Activated naive CD4-positive, alpha-beta T cell treated with anti-CD3 and anti-CD28 coated beads, Interleukin-2, amount 10 ng/mL, durations not matched to agents 7 days and 5 days (primary cell): ENCODE results near the gene NSUN2.
A peak's percentile ranks its signal among the peaks of the same experiment; 100 is the strongest.
"Not testable (repeated sequence)": the region's sequence is repeated elsewhere in the genome, so short reads cannot be mapped to it uniquely, and the experiment has no call there.

Experiments used
- CTCF ChIA-PET: fragments of 350-600 bp; sonication (Branson Sonifier 250); formaldehyde crosslinking; loops from one replicate; lab custom pipeline; 2021; ENCODE audit warnings: antibody characterized with exemption; lab: Charles Lee
- DNase-seq: peaks from one replicate; pipeline ENCODE4 v3.0.0-alpha.2; 2020
- H3K27ac Mint-ChIP-seq: one replicate; pipeline ENCODE4 v1.8.0; 2021; ENCODE audit warnings: mild to moderate bottlenecking, moderate library complexity, mixed read lengths
- H3K27me3 Mint-ChIP-seq: one replicate; pipeline ENCODE4 v1.8.0; 2021; ENCODE audit warnings: mild to moderate bottlenecking, mixed read lengths
- H3K36me3 Mint-ChIP-seq: one replicate; pipeline ENCODE4 v1.8.0; 2021; ENCODE audit warnings: mixed read lengths
- H3K4me1 Mint-ChIP-seq: one replicate; pipeline ENCODE4 v1.8.0; 2021; ENCODE audit warnings: mixed read lengths
- H3K4me3 Mint-ChIP-seq: one replicate; pipeline ENCODE4 v1.8.0; 2021; ENCODE audit warnings: mild to moderate bottlenecking, moderate library complexity, mixed read lengths
- H3K9me3 Mint-ChIP-seq: one replicate; pipeline ENCODE4 v1.8.0; 2021; ENCODE audit warnings: mixed read lengths

The NSUN2 gene

GRCh38 chr5:6659941-6660684, 27.3 kb upstream of the NSUN2 start:
- no peaks in the 10 kb centered on the region for H3K27me3 Mint-ChIP-seq
- no peak overlapping the region for H3K4me3 Mint-ChIP-seq
- peak overlapping the region; percentile 34 for H3K27ac Mint-ChIP-seq

GRCh38 chr5:6656680-6657079, 23.8 kb upstream of the NSUN2 start:
- no peak overlapping the region for H3K27ac Mint-ChIP-seq
- DNase-seq = no peak
- no peak overlapping the region for H3K4me3 Mint-ChIP-seq
- H3K9me3 Mint-ChIP-seq = peaks cover 19% of the 10 kb centered on the region
- H3K36me3 Mint-ChIP-seq = peaks cover 44% of the 10 kb centered on the region
- peaks cover 6% of the 10 kb centered on the region for H3K4me1 Mint-ChIP-seq
- CTCF ChIA-PET = no interaction called here
- H3K27me3 Mint-ChIP-seq = no peaks in the 10 kb centered on the region

More at GRCh38 chr5:6659941-6660684, 27.3 kb upstream of the NSUN2 start:
- no peak for DNase-seq
- CTCF ChIA-PET = no interaction called here
- peaks cover 6% of the 10 kb centered on the region for H3K4me1 Mint-ChIP-seq
- H3K36me3 Mint-ChIP-seq = peaks cover 35% of the 10 kb centered on the region
- peaks cover 19% of the 10 kb centered on the region for H3K9me3 Mint-ChIP-seq

GRCh38 chr5:6655432-6655831, 22.6 kb upstream of the NSUN2 start:
- no peak overlapping the region for H3K4me3 Mint-ChIP-seq
- no peaks in the 10 kb centered on the region for H3K27me3 Mint-ChIP-seq
- CTCF ChIA-PET = no interaction called here
- peaks cover 47% of the 10 kb centered on the region for H3K36me3 Mint-ChIP-seq
- no peak for DNase-seq
- H3K4me1 Mint-ChIP-seq = peaks cover 4% of the 10 kb centered on the region
- peaks cover 19% of the 10 kb centered on the region for H3K9me3 Mint-ChIP-seq
- H3K27ac Mint-ChIP-seq = no peak overlapping the region

GRCh38 chr5:6652025-6652424, 19.2 kb upstream of the NSUN2 start:
- H3K9me3 Mint-ChIP-seq = peaks cover 16% of the 10 kb centered on the region
- no peaks in the 10 kb centered on the region for H3K27me3 Mint-ChIP-seq
- CTCF ChIA-PET = no interaction called here
- peaks cover 6% of the 10 kb centered on the region for H3K4me1 Mint-ChIP-seq
- DNase-seq = no peak
- H3K27ac Mint-ChIP-seq = no peak overlapping the region
- peaks cover 39% of the 10 kb centered on the region for H3K36me3 Mint-ChIP-seq
- no peak overlapping the region for H3K4me3 Mint-ChIP-seq

GRCh38 chr5:6649681-6650080, 16.8 kb upstream of the NSUN2 start:
- DNase-seq = no peak
- no peak overlapping the region for H3K27ac Mint-ChIP-seq
- no peaks in the 10 kb centered on the region for H3K27me3 Mint-ChIP-seq
- no peak overlapping the region for H3K4me3 Mint-ChIP-seq
- H3K4me1 Mint-ChIP-seq = peaks cover 6% of the 10 kb centered on the region
- CTCF ChIA-PET = no interaction called here
- H3K9me3 Mint-ChIP-seq = no peaks in the 10 kb centered on the region
- H3K36me3 Mint-ChIP-seq = peaks cover 29% of the 10 kb centered on the region

GRCh38 chr5:6649186-6649585, 16.3 kb upstream of the NSUN2 start:
- H3K4me1 Mint-ChIP-seq = peaks cover 6% of the 10 kb centered on the region

GRCh38 chr5:6645571-6646362, 12.9 kb upstream of the NSUN2 start:
- not testable (repeated sequence) for H3K27ac Mint-ChIP-seq, H3K4me3 Mint-ChIP-seq, H3K9me3 Mint-ChIP-seq, DNase-seq, H3K4me1 Mint-ChIP-seq, H3K27me3 Mint-ChIP-seq
- CTCF ChIA-PET = interaction anchor here (0.7 kb wide), 1 partner anchor 9 kb away, joined by 3 read pairs; no protein-coding TSS in a partner anchor
- H3K36me3 Mint-ChIP-seq = peaks cover 22% of the 10 kb centered on the region

More at GRCh38 chr5:6649186-6649585, 16.3 kb upstream of the NSUN2 start:
- H3K27ac Mint-ChIP-seq = no peak overlapping the region
- CTCF ChIA-PET = no interaction called here
- no peak overlapping the region for H3K4me3 Mint-ChIP-seq
- peaks cover 29% of the 10 kb centered on the region for H3K36me3 Mint-ChIP-seq
- H3K27me3 Mint-ChIP-seq = no peaks in the 10 kb centered on the region
- H3K9me3 Mint-ChIP-seq = no peaks in the 10 kb centered on the region
- DNase-seq = no peak

GRCh38 chr5:6644794-6645241, 12.0 kb upstream of the NSUN2 start:
- H3K4me1 Mint-ChIP-seq = peaks cover 3% of the 10 kb centered on the region
- H3K4me3 Mint-ChIP-seq = no peak overlapping the region
- no peak for DNase-seq
- CTCF ChIA-PET = no interaction called here
- H3K36me3 Mint-ChIP-seq = peaks cover 18% of the 10 kb centered on the region
- no peaks in the 10 kb centered on the region for H3K27me3 Mint-ChIP-seq
- no peaks in the 10 kb centered on the region for H3K9me3 Mint-ChIP-seq
- no peak overlapping the region for H3K27ac Mint-ChIP-seq

GRCh38 chr5:6642655-6643054, 9.8 kb upstream of the NSUN2 start:
- Mint-ChIP-seq H3K27ac (no peak overlapping the region), H3K4me1 (peaks cover 5% of the 10 kb centered on the region), H3K9me3 (no peaks in the 10 kb centered on the region), H3K36me3 (peaks cover 18% of the 10 kb centered on the region), H3K4me3 (no peak overlapping the region), H3K27me3 (no peaks in the 10 kb centered on the region)
- no peak for DNase-seq
- CTCF ChIA-PET = no interaction called here

GRCh38 chr5:6638236-6638635, 5.4 kb upstream of the NSUN2 start:
- Mint-ChIP-seq H3K4me1 (peaks cover 34% of the 10 kb centered on the region), H3K36me3 (peaks cover 2% of the 10 kb centered on the region), H3K9me3 (no peaks in the 10 kb centered on the region), H3K27ac (no peak overlapping the region), H3K4me3 (no peak overlapping the region), H3K27me3 (no peaks in the 10 kb centered on the region)
- CTCF ChIA-PET = no interaction called here
- DNase-seq = no peak

GRCh38 chr5:6637590-6637989, 4.7 kb upstream of the NSUN2 start:
- Mint-ChIP-seq H3K36me3 (peaks cover 2% of the 10 kb centered on the region), H3K4me1 (peaks cover 34% of the 10 kb centered on the region), H3K27ac (no peak overlapping the region), H3K9me3 (no peaks in the 10 kb centered on the region), H3K4me3 (no peak overlapping the region), H3K27me3 (no peaks in the 10 kb centered on the region)
- no peak for DNase-seq
- CTCF ChIA-PET = no interaction called here

- no peaks in the 10 kb centered on the region for H3K9me3 Mint-ChIP-seq
- peaks cover 39% of the 10 kb centered on the region for H3K4me1 Mint-ChIP-seq
- peaks cover 7% of the 10 kb centered on the region for H3K36me3 Mint-ChIP-seq
- no peaks in the 10 kb centered on the region for H3K27me3 Mint-ChIP-seq
- H3K4me3 Mint-ChIP-seq = no peak overlapping the region
- no peak for DNase-seq
- no peak overlapping the region for H3K27ac Mint-ChIP-seq
- CTCF ChIA-PET = no interaction called here
Measured at GRCh38 chr5:6637022-6637421, 4.2 kb upstream of the NSUN2 start.

- Mint-ChIP-seq H3K27ac (no peak overlapping the region), H3K27me3 (no peaks in the 10 kb centered on the region), H3K9me3 (no peaks in the 10 kb centered on the region), H3K36me3 (peaks cover 11% of the 10 kb centered on the region), H3K4me3 (no peak overlapping the region), H3K4me1 (peaks cover 46% of the 10 kb centered on the region)
- CTCF ChIA-PET = no interaction called here
- DNase-seq = no peak
Measured at GRCh38 chr5:6636293-6636692, 3.4 kb upstream of the NSUN2 start.

- H3K4me3 Mint-ChIP-seq = peak overlapping the region; percentile 75
- CTCF ChIA-PET = no interaction called here
- no peaks in the 10 kb centered on the region for H3K9me3 Mint-ChIP-seq
Measured at GRCh38 chr5:6634788-6635430, 2.1 kb upstream of the NSUN2 start.

More at GRCh38 chr5:6634788-6635430, 2.1 kb upstream of the NSUN2 start:
- no peaks in the 10 kb centered on the region for H3K27me3 Mint-ChIP-seq
- H3K4me1 Mint-ChIP-seq = peaks cover 59% of the 10 kb centered on the region
- H3K27ac Mint-ChIP-seq = peak overlapping the region; percentile 53
- DNase-seq = no peak
- H3K36me3 Mint-ChIP-seq = peaks cover 21% of the 10 kb centered on the region
